Measurements from ENCODE around the gene GALNTL6. TPM values are rescaled to one million over a fixed set of nuclear protein-coding genes. Genes with fewer than 3 reads are reported as not detected.
"Not testable (repeated sequence)": the region's sequence is repeated elsewhere in the genome, so short reads cannot be mapped to it uniquely, and the experiment has no call there.

Gene GALNTL6
- total RNA-seq, 1 donor from 2014 or later = not detected

- Mint-ChIP-seq H3K4me1 (no peaks in the 10 kb centered on the region), H3K36me3 (ENCODE audit: low read depth) (no peaks in the 10 kb centered on the region), H3K27ac (no peak overlapping the region), H3K4me3 (no peak overlapping the region), H3K27me3 (no peaks in the 10 kb centered on the region), H3K9me3 (no peaks in the 10 kb centered on the region)
- no peak for DNase-seq
- intact Hi-C loops (cut with micrococcal nuclease) = no loop called here
Observed at GRCh38 chr4:172794307-172794703, 981.1 kb downstream of the GALNTL6 start.

DNA sequence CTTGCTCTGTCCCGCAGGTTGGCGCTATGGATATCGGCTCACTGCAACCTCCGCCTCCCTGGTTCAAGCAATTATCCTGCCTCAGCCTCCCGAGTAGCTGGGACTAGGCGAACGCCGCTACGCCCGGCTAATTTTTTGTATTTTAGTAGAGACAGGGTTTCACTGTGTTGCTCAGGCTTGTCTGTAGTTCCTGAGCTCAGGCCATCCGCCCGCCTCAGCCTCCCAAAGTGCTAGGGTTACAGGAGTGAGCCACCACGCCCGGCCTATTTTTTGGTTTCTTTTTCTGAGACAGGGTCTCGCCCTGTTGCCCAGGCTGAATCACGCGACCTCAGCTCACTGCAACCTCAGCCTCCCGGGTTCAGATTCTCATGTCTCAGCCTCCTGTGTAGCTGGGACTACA lies 984.1 kb downstream of the GALNTL6 start:
- intact Hi-C loops (cut with micrococcal nuclease); H3K27me3 Mint-ChIP-seq; H3K9me3 Mint-ChIP-seq; H3K27ac Mint-ChIP-seq; H3K4me1 Mint-ChIP-seq; DNase-seq; H3K36me3 Mint-ChIP-seq (ENCODE audit: low read depth); H3K4me3 Mint-ChIP-seq: not testable (repeated sequence)

- Mint-ChIP-seq H3K4me3 (no peak overlapping the region), H3K4me1 (no peaks in the 10 kb centered on the region), H3K27ac (no peak overlapping the region), H3K9me3 (no peaks in the 10 kb centered on the region), H3K36me3 (ENCODE audit: low read depth) (no peaks in the 10 kb centered on the region), H3K27me3 (peaks cover 1% of the 10 kb centered on the region)
- no peak for DNase-seq
- intact Hi-C loops (cut with micrococcal nuclease) = no loop called here
Observed at GRCh38 chr4:172802032-172802431, 988.8 kb downstream of the GALNTL6 start.

DNA sequence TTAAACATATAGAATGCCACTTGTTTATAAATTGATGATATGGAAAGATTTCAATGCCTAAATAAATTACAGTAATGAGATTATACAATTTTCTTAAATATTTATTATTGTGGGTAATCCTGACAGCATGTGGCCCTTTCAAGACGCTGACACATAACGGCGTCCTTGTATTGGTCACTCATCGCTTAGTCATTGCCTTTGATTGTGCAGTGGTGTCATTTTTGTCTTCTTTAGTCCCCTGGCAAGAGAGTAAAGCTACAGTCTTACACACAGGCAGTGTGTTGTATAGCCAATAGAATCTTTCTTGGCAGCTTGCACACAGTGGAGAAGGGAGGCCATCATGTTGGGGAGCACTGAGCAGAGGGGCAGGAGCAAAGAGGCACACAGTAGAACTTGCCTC lies 993.6 kb downstream of the GALNTL6 start:
- no peaks in the 10 kb centered on the region for H3K36me3 Mint-ChIP-seq (ENCODE audit: low read depth)
- no peaks in the 10 kb centered on the region for H3K9me3 Mint-ChIP-seq
- H3K27ac Mint-ChIP-seq = no peak overlapping the region
- intact Hi-C loops (cut with micrococcal nuclease) = no loop called here
- H3K4me3 Mint-ChIP-seq = no peak overlapping the region
- H3K27me3 Mint-ChIP-seq = no peaks in the 10 kb centered on the region
- H3K4me1 Mint-ChIP-seq = no peaks in the 10 kb centered on the region
- DNase-seq = no peak

GRCh38 chr4:172808196-172808595 lies 995.0 kb downstream of the GALNTL6 start:
- intact Hi-C loops (cut with micrococcal nuclease) = no loop called here
- no peaks in the 10 kb centered on the region for H3K27me3 Mint-ChIP-seq
- H3K9me3 Mint-ChIP-seq = no peaks in the 10 kb centered on the region
- H3K4me3 Mint-ChIP-seq = no peak overlapping the region
- DNase-seq = no peak
- no peak overlapping the region for H3K27ac Mint-ChIP-seq
- H3K36me3 Mint-ChIP-seq (ENCODE audit: low read depth) = no peaks in the 10 kb centered on the region
- no peaks in the 10 kb centered on the region for H3K4me1 Mint-ChIP-seq

DNA sequence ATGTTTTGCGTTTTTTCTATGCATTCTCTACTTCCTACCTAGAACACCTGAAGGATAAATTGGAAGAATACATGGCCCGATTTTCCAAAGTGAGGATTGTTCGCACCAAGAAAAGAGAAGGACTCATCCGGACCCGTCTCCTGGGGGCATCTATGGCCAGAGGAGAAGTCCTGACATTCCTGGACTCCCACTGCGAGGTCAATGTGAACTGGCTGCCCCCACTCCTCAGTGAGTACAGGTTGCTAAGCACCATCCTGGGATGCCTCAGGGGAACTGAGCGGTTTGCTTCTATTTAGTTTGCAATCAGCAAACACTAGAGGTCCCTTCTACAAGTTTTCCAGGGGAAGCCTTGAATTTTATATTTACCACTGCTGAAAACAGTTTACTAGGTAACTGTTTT lies 996.1 kb downstream of the GALNTL6 start:
- Mint-ChIP-seq H3K4me3 (no peak overlapping the region), H3K36me3 (ENCODE audit: low read depth) (no peaks in the 10 kb centered on the region), H3K9me3 (no peaks in the 10 kb centered on the region), H3K27me3 (no peaks in the 10 kb centered on the region), H3K4me1 (no peaks in the 10 kb centered on the region), H3K27ac (no peak overlapping the region)
- DNase-seq = no peak
- intact Hi-C loops (cut with micrococcal nuclease) = no loop called here

GRCh38 chr4:172813359-172813923 lies 1000.2 kb downstream of the GALNTL6 start:
- no peak for DNase-seq
- H3K4me3 Mint-ChIP-seq = no peak overlapping the region

GRCh38 chr4:172815499-172816164 lies 1002.4 kb downstream of the GALNTL6 start:
- Mint-ChIP-seq H3K4me1 (no peaks in the 10 kb centered on the region), H3K36me3 (ENCODE audit: low read depth) (no peaks in the 10 kb centered on the region), H3K4me3 (no peak overlapping the region), H3K27ac (no peak overlapping the region), H3K9me3 (no peaks in the 10 kb centered on the region), H3K27me3 (no peaks in the 10 kb centered on the region)
- DNase-seq = no peak
- intact Hi-C loops (cut with micrococcal nuclease) = no loop called here

More at GRCh38 chr4:172813359-172813923, 1000.2 kb downstream of the GALNTL6 start:
- no peaks in the 10 kb centered on the region for H3K9me3 Mint-ChIP-seq
- H3K4me1 Mint-ChIP-seq = no peaks in the 10 kb centered on the region
- H3K27me3 Mint-ChIP-seq = no peaks in the 10 kb centered on the region
- no peaks in the 10 kb centered on the region for H3K36me3 Mint-ChIP-seq (ENCODE audit: low read depth)
- no peak overlapping the region for H3K27ac Mint-ChIP-seq
- intact Hi-C loops (cut with micrococcal nuclease) = no loop called here

- Mint-ChIP-seq H3K9me3 (no peaks in the 10 kb centered on the region), H3K27me3 (no peaks in the 10 kb centered on the region), H3K4me1 (no peaks in the 10 kb centered on the region), H3K4me3 (no peak overlapping the region), H3K27ac (no peak overlapping the region), H3K36me3 (ENCODE audit: low read depth) (no peaks in the 10 kb centered on the region)
- intact Hi-C loops (cut with micrococcal nuclease) = no loop called here
- no peak for DNase-seq
Observed at GRCh38 chr4:172818901-172819300, 1005.7 kb downstream of the GALNTL6 start.

- no peak for DNase-seq
- intact Hi-C loops (cut with micrococcal nuclease) = no loop called here
- Mint-ChIP-seq H3K9me3 (no peaks in the 10 kb centered on the region), H3K4me3 (no peak overlapping the region), H3K27me3 (no peaks in the 10 kb centered on the region), H3K4me1 (no peaks in the 10 kb centered on the region), H3K27ac (no peak overlapping the region), H3K36me3 (ENCODE audit: low read depth) (no peaks in the 10 kb centered on the region)
Observed at GRCh38 chr4:172819353-172819752, 1006.1 kb downstream of the GALNTL6 start.

GRCh38 chr4:172822331-172822730 lies 1009.1 kb downstream of the GALNTL6 start:
- intact Hi-C loops (cut with micrococcal nuclease) = no loop called here
- H3K27ac Mint-ChIP-seq = no peak overlapping the region
- H3K4me3 Mint-ChIP-seq = no peak overlapping the region
- no peaks in the 10 kb centered on the region for H3K27me3 Mint-ChIP-seq
- H3K9me3 Mint-ChIP-seq = no peaks in the 10 kb centered on the region
- H3K4me1 Mint-ChIP-seq = no peaks in the 10 kb centered on the region
- no peak for DNase-seq
- H3K36me3 Mint-ChIP-seq (ENCODE audit: low read depth) = no peaks in the 10 kb centered on the region

DNA sequence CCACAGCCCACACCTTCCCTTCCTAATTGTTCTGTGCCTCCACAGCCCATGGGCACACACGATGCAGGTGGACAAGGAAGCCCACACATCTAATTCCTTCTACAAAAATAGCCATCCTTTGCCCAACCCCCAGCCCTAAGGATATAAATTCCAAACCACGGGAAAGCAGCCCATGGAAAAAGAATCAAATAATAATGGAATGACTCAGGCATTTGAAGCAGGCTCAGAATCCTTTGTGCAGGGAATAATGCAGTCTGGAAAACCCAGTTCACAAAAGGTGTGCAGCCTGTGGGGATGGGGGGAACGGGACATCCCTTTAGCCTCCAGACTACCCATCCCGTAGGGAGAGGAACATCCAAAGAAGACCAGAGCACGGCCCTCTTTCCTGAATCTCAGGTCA lies 1013.1 kb downstream of the GALNTL6 start:
- no peaks in the 10 kb centered on the region for H3K9me3 Mint-ChIP-seq
- H3K36me3 Mint-ChIP-seq (ENCODE audit: low read depth) = no peaks in the 10 kb centered on the region
- no peak for DNase-seq
- H3K4me1 Mint-ChIP-seq = no peaks in the 10 kb centered on the region
- no peaks in the 10 kb centered on the region for H3K27me3 Mint-ChIP-seq
- intact Hi-C loops (cut with micrococcal nuclease) = no loop called here
- no peak overlapping the region for H3K27ac Mint-ChIP-seq
- no peak overlapping the region for H3K4me3 Mint-ChIP-seq

GRCh38 chr4:172826861-172827260 lies 1013.7 kb downstream of the GALNTL6 start:
- no peak for DNase-seq
- intact Hi-C loops (cut with micrococcal nuclease) = no loop called here
- no peaks in the 10 kb centered on the region for H3K27me3 Mint-ChIP-seq

GRCh38 chr4:172830295-172830764 lies 1017.1 kb downstream of the GALNTL6 start:
- Mint-ChIP-seq H3K4me3 (no peak overlapping the region), H3K27ac (no peak overlapping the region), H3K36me3 (ENCODE audit: low read depth) (no peaks in the 10 kb centered on the region), H3K27me3 (no peaks in the 10 kb centered on the region), H3K9me3 (no peaks in the 10 kb centered on the region), H3K4me1 (no peaks in the 10 kb centered on the region)
- DNase-seq = no peak
- intact Hi-C loops (cut with micrococcal nuclease) = no loop called here

More at GRCh38 chr4:172826861-172827260, 1013.7 kb downstream of the GALNTL6 start:
- Mint-ChIP-seq H3K4me3 (no peak overlapping the region), H3K36me3 (ENCODE audit: low read depth) (no peaks in the 10 kb centered on the region), H3K27ac (no peak overlapping the region), H3K9me3 (no peaks in the 10 kb centered on the region), H3K4me1 (no peaks in the 10 kb centered on the region)

DNA sequence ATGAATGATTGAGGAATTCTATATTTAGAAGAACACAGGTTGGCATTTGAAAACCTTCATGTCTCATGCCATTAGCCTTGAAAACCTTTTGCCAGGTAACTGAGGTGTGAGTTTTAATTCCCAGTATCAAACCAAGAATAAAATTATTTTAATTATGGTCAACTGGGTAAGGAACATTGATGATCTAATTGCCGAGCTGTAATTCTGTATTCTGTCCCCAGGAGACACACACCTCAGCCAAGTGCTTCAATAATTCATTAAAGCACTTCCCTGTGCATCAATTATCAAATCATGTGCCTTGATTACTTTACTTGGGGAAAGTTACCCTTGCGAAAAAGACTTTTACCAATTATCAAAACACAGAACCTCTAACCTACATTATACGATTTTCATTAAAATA lies 1023.5 kb downstream of the GALNTL6 start:
- no peaks in the 10 kb centered on the region for H3K27me3 Mint-ChIP-seq
- no peaks in the 10 kb centered on the region for H3K9me3 Mint-ChIP-seq
- H3K36me3 Mint-ChIP-seq (ENCODE audit: low read depth) = no peaks in the 10 kb centered on the region
- intact Hi-C loops (cut with micrococcal nuclease) = no loop called here
- no peaks in the 10 kb centered on the region for H3K4me1 Mint-ChIP-seq
- H3K4me3 Mint-ChIP-seq = no peak overlapping the region
- DNase-seq = no peak
- no peak overlapping the region for H3K27ac Mint-ChIP-seq

Measured in activated CD4-positive, alpha-beta T cell treated with anti-CD3 and anti-CD28 coated beads, Interleukin-2, amount 10 ng/mL, durations not matched to agents 24 days and 14 days (primary cell).